Gastrocnemius medialis (tissue), 4 donors: ENCODE data around the gene ACP5. TPM values are rescaled to one million over a fixed set of nuclear protein-coding genes. Genes with fewer than 3 reads are reported as not detected.

ENCODE experiments used
- ATAC-seq, 2 donors: fragments of 150-250 bp; one replicate each; pipeline ENCODE4 v1.9.1; 2016
- DNase-seq, 2 donors: peaks; one replicate each; pipeline ENCODE4 v3.0.0-alpha.2; 2019
- H3K27ac ChIP-seq, 4 donors: fragments of 200-600 bp; sonication (generic); 1 replicate in 1 of 4; 2 replicates in 3 of 4; pipeline ENCODE4 v1.5.1; 2016 to 2018; ENCODE audit warnings: mild to moderate bottlenecking in 2 of 4, moderate library complexity in 1 of 4
- H3K27me3 ChIP-seq, 3 donors: fragments of 200-600 bp; sonication (generic) in 2 of 3; 1 replicate in 1 of 3; 2 replicates in 2 of 3; pipeline versions ENCODE4 v1.5.1 to v1.6.0; 2016 to 2019; ENCODE audit warnings: mild to moderate bottlenecking in 1 of 3, moderate library complexity in 1 of 3
- H3K36me3 ChIP-seq, 2 donors: fragments of 200-600 bp; sonication (generic) in 1 of 2; one replicate each; pipeline ENCODE4 v1.5.1; 2017 to 2018
- H3K4me1 ChIP-seq, 2 donors: fragments of 200-600 bp; sonication (generic) in 1 of 2; one replicate each; pipeline ENCODE4 v1.5.1; 2016 to 2017; ENCODE audit warnings: mild to moderate bottlenecking in 2 of 2
- H3K4me3 ChIP-seq, 4 donors: fragments of 200-600 bp; sonication (generic) in 3 of 4; 1 replicate in 1 of 4; 2 replicates in 3 of 4; pipeline ENCODE4 v1.5.1; 2016 to 2019; ENCODE audit warnings: mild to moderate bottlenecking in 2 of 4
- H3K9me3 ChIP-seq, 3 donors: fragments of 200-600 bp; sonication (generic) in 2 of 3; 1 replicate in 1 of 3; 2 replicates in 2 of 3; pipeline ENCODE4 v1.5.1; 2016 to 2019
- CTCF ChIP-seq, 5 experiments: fragments of 450-650 bp in 3 of 5; fragments of 200-600 bp in 2 of 5; sonication (generic) in 2 of 5; IDR thresholded peaks in 4 of 5; conservative IDR thresholded peaks in 1 of 5; 1 replicate in 4 of 5; 2 replicates in 1 of 5; pipeline ENCODE4 v1.5.1; 2016 to 2019; ENCODE audit warnings: antibody characterized with exemption in 5 of 5, mild to moderate bottlenecking in 3 of 5, moderate library complexity in 3 of 5
- POLR2A ChIP-seq, 2 donors: fragments of 450-650 bp; IDR thresholded peaks; one replicate each; pipeline ENCODE4 v1.6.1; 2017; ENCODE audit warnings: antibody characterized with exemption in 2 of 2, mild to moderate bottlenecking in 2 of 2, moderate library complexity in 2 of 2
- in situ Hi-C, 4 donors: fragments of 200-750 bp; cut with MboI; loops; one replicate each; pipeline versions ENCODE4 v1.15.0 to v1.8.0; 2017; ENCODE audit warnings: low sequenced_read_pairs in 4 of 4
- intact Hi-C: fragments of 100-400 bp; cut with DNase I; formaldehyde crosslinking; loops from one replicate; pipeline ENCODE4 v1.15.1; 2023; ENCODE audit warnings: low total_unique reads
- total RNA-seq, 4 donors: library from RNA; depleted of rRNA; stranded (reverse); fragments of >200 nt; gene quantifications; one replicate each; pipeline versions ENCODE4 v1.1.0 to v1.2.3, GENCODE V29; 2016

ACP5 gene
- total RNA-seq, 4 donors from 2014 or later = 1.3 to 5.9 (median 2.6) TPM

GRCh38 chr19:11594084-11594483 lies 16.6 kb upstream of the ACP5 start:
- DNase-seq (no peak), ATAC-seq (no peak)
- no peaks in the 10 kb centered on the region for H3K9me3 ChIP-seq
- H3K27me3 ChIP-seq = no peaks in the 10 kb centered on the region
- intact Hi-C loops (no loop called here), in situ Hi-C loops (loop anchor here in 1 of 4 donors (25.0 kb wide), 1 partner anchor 207 kb away; the partner anchor contains the start of gene EPOR)
- no peak overlapping the region for H3K27ac ChIP-seq
- peaks cover 9% of the 10 kb centered on the region in 2 donors for H3K4me1 ChIP-seq
- no peaks in the 10 kb centered on the region for H3K36me3 ChIP-seq
- no peak overlapping the region for H3K4me3 ChIP-seq
- TF ChIP-seq CTCF (IDR thresholded peaks at IDR 0.05 in 4 of 5, conservative IDR thresholded peaks at IDR 0.05 in 1 of 5) = no peak
- TF ChIP-seq POLR2A (IDR thresholded peaks at IDR 0.05) = no peak

GRCh38 chr19:11587975-11588631 lies 10.7 kb upstream of the ACP5 start:
- Histone ChIP-seq H3K27ac (no peak overlapping the region), H3K4me3 (no peak overlapping the region), H3K9me3 (no peaks in the 10 kb centered on the region), H3K4me1 (peaks cover 0 to 5% of the 10 kb centered on the region in 2 donors), H3K27me3 (no peaks in the 10 kb centered on the region), H3K36me3 (no peaks in the 10 kb centered on the region)
- intact Hi-C loops (loop anchor here (1.0 to 10.0 kb wide), 4 partner anchors 28 to 453 kb away; no protein-coding TSS in a partner anchor), in situ Hi-C loops (loop anchor here in 1 of 4 donors (10.0 to 25.0 kb wide), 2 partner anchors 93 to 201 kb away; partner anchors contain the start of gene EPOR)
- TF ChIP-seq CTCF (IDR thresholded peaks at IDR 0.05 in 4 of 5, conservative IDR thresholded peaks at IDR 0.05 in 1 of 5) (peak in 2 of 5 experiments; percentile 7 to 24), POLR2A (IDR thresholded peaks at IDR 0.05) (no peak)
- ATAC-seq (no peak), DNase-seq (no peak)

GRCh38 chr19:11587302-11587974 lies 10.0 kb upstream of the ACP5 start:
- intact Hi-C loops = loop anchor here (1.0 to 10.0 kb wide), 4 partner anchors 27 to 453 kb away; no protein-coding TSS in a partner anchor
- in situ Hi-C loops = loop anchor here in 1 of 4 donors (10.0 to 25.0 kb wide), 2 partner anchors 93 to 200 kb away; partner anchors contain the start of gene EPOR
- H3K4me1 ChIP-seq = peaks cover 0 to 5% of the 10 kb centered on the region in 2 donors
- H3K27ac ChIP-seq = no peak overlapping the region
- no peaks in the 10 kb centered on the region for H3K9me3 ChIP-seq
- no peaks in the 10 kb centered on the region for H3K27me3 ChIP-seq
- DNase-seq = peak; percentile 41 to 56
- TF ChIP-seq CTCF (IDR thresholded peaks at IDR 0.05 in 4 of 5, conservative IDR thresholded peaks at IDR 0.05 in 1 of 5) = peak; percentile 78 to 88 (median 83)
- TF ChIP-seq POLR2A (IDR thresholded peaks at IDR 0.05) = no peak
- no peaks in the 10 kb centered on the region for H3K36me3 ChIP-seq
- H3K4me3 ChIP-seq = no peak overlapping the region
- peak; percentile 54 to 68 for ATAC-seq

GRCh38 chr19:11586331-11586730 lies 8.9 kb upstream of the ACP5 start:
- ATAC-seq (no peak), DNase-seq (no peak)
- Histone ChIP-seq H3K27me3 (no peaks in the 10 kb centered on the region), H3K9me3 (no peaks in the 10 kb centered on the region), H3K4me3 (no peak overlapping the region), H3K4me1 (peaks cover 0 to 5% of the 10 kb centered on the region in 2 donors), H3K27ac (no peak overlapping the region), H3K36me3 (no peaks in the 10 kb centered on the region)
- in situ Hi-C loops (loop anchor here in 1 of 4 donors (10.0 to 25.0 kb wide), 2 partner anchors 92 to 199 kb away; partner anchors contain the start of gene EPOR), intact Hi-C loops (loop anchor here (5.0 to 10.0 kb wide), 3 partner anchors 89 to 452 kb away; no protein-coding TSS in a partner anchor)
- no peak for TF ChIP-seq POLR2A (IDR thresholded peaks at IDR 0.05)
- TF ChIP-seq CTCF (IDR thresholded peaks at IDR 0.05 in 4 of 5, conservative IDR thresholded peaks at IDR 0.05 in 1 of 5) = no peak
